Fibroblast of skin of abdomen (primary cell): ENCODE data around the gene PPARD.

Experiments
- DNase-seq: peaks from one replicate; pipeline ENCODE4 v3.0.0-alpha.2; 2013

The PPARD gene

GRCh38 chr6:35441642-35442041 is 99.3 kb downstream of the PPARD start:
- DNase-seq, result no peak

DNA sequence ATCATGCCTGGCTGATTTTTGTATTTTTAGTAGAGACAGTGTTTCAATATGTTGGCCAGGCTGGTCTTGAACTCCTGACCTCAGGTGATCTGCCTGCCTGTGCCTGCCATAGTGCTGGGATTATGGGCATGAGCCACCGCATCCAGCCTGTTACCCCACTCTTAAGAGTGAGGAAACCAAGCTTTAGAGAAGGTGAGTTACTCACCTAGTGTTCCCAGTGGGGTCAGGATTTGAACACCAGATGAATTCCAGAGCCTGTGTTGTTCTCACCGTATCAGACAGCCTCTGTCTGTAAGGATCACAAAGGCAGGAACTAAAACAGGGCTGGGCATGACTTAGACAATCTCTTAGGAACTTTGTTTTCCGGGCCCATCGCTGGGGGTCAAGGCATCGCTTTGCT is 100.3 kb downstream of the PPARD start:
- DNase-seq, result no peak

GRCh38 chr6:35443341-35444030 is 101.1 kb downstream of the PPARD start:
- no peak for DNase-seq

DNA sequence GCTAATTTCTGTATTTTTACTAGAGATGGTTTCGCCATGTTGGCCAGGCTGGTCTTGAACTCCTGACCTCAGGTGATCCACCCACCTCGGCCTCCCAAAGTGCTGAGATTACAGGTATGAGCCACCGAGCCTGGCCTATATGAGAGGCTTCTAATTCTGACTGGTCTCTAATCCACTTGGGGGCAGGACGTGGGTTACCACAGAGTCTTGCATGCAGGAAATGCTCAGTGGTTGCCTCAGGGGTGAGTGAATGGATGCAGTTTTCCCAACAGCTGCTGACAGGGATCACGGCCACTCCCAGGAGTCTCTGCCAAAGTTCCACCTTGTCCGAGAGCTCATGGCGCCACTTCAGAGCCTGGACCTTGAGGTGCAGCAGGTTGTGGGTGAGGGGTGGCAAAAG is 103.3 kb downstream of the PPARD start:
- DNase-seq, result no peak

GRCh38 chr6:35448191-35448590 is 105.8 kb downstream of the PPARD start:
- DNase-seq, result no peak

DNA sequence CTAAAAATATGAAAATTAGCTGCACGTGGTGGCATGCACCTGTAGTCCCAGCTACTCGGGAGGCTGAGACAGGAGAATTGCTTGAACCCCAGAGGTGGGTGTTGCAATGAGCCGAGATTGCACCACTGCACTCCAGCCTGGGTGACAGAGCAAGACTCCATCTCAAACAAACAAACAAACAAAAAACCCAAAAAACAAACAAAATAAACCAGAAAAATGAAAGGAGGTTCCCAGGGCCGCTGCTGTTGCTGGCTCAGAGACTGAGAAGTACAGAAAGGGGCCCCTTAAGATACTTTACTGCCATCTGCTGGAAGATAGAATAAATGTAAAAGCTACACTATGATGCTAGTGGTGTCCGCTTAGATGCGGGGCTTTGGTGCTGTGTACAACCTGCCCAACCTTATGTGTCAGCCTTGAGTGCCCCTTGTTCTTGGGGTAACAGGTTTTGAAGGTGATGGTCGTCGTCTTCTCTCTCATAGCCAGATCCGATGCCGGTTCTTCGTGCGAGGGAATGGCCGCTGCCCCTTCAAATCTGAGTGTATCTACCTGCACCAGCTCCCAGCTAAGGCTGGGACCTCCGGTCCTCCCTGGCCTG is 107.0 kb downstream of the PPARD start:
- peak; percentile 66 for DNase-seq

GRCh38 chr6:35451354-35452182 is 109.2 kb downstream of the PPARD start:
- no peak for DNase-seq

DNA sequence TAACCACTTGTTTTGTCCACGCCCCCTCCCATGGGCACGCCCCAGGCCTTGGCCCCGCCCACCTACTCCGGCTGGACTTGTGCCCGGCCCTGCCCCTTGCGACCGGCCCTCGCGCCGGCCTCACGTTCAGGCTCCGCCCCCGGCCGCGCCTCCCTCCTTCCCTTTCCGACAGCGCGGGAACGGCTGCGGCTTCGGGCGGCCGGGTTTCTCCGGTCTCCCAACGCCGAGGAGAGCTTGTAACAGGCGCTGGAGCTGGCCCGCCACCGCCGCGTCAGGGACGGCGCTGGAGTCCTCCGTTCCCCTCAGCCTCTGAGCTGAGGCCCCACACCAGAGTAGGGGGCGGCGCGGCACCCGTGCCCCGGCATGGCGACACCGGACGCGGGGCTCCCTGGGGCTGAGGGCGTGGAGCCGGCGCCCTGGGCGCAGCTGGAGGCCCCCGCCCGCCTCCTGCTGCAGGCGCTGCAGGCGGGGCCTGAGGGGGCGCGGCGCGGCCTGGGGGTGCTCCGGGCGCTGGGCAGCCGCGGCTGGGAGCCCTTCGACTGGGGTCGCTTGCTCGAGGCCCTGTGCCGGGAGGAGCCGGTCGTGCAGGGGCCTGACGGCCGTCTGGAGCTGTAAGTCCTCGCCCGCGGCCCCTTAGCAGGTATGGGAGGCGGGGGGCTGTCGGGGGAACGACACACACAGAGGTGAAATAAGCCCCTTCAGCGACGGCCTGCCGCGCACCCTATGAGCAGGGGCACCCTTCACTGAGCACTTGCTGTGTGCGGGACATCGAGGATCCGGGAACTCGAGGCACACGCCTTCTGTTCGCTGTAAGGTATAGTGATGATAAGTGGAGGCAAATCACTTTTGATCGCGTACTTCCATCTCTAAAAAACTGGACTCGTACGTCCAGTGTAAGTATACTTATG is 110.1 kb downstream of the PPARD start, which contains the start of gene FANCE:
Gene FANCE, plus strand, starts transcription at position 156 of the 908 bp plus-strand sequence. Its CDS starts 208 bp downstream, at position 364.
- DNase-seq, result peak; percentile 88

GRCh38 chr6:35453236-35453635 is 110.9 kb downstream of the PPARD start:
- DNase-seq, result no peak

DNA sequence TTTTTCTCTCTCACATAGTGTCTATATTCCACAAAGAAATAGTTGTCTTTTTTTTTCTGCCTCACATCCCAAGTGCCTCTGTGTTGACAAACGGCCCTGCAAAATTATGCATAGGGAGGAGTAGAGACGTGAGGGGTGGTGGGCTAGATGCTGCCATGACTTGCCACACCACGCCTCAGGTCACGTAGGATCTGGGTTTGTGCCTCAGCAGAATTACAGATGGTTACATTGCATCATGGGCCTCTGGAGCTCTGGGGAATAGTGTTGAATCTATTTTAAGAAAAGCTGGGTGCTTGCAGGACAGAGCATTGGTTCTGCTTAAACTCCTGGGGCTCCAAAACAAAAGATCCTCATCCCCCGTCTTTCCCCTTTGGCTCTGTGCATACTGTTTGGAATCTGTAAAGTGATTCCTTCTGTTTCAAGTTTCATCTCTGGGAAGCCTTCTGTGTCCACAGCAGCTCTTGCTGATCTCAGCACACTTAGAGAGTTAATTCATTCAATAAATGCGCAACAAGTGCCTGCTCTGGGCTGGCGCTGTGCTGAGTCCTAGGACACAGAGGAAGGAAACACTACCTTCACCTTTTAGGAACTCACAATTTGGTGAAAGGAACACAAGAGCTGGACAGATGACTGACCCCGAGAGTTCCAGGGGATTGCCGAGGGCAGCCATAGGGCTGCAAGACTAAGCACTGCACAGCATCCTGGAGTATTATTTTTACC is 112.2 kb downstream of the PPARD start:
- DNase-seq, result no peak

DNA sequence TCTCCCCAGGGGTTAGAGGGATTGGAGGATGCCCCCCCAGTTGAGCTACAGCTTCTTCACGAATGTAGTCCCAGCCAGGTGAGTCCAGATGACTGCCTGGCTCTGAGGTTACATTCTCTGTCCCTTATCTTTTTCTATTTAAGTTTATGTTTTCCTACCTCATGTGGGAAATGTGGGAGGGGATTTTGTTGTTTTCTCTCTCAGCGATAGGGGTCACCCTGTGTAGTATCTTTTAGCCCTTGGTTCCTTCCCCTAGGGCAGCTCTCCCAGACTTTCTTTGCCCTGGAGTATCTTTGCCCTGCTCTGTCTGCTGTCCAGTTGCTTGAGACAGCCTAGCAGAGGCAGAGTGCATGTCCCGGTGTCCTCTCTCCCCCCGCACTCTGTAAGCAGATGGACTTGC is 115.5 kb downstream of the PPARD start:
- no peak for DNase-seq

GRCh38 chr6:35461270-35461669 is 118.9 kb downstream of the PPARD start:
- no peak for DNase-seq

- no peak for DNase-seq
Observed at GRCh38 chr6:35463292-35463691, 120.9 kb downstream of the PPARD start.

GRCh38 chr6:35465646-35466045 is 123.3 kb downstream of the PPARD start:
- no peak for DNase-seq

- DNase-seq, result peak; percentile 96
Observed at GRCh38 chr6:35468181-35468979, 126.0 kb downstream of the PPARD start, which contains the start of gene RPL10A. Gene RPL10A, plus strand, starts transcription at chr6:35468401. Its CDS starts 34 bp downstream, at chr6:35468435.

DNA sequence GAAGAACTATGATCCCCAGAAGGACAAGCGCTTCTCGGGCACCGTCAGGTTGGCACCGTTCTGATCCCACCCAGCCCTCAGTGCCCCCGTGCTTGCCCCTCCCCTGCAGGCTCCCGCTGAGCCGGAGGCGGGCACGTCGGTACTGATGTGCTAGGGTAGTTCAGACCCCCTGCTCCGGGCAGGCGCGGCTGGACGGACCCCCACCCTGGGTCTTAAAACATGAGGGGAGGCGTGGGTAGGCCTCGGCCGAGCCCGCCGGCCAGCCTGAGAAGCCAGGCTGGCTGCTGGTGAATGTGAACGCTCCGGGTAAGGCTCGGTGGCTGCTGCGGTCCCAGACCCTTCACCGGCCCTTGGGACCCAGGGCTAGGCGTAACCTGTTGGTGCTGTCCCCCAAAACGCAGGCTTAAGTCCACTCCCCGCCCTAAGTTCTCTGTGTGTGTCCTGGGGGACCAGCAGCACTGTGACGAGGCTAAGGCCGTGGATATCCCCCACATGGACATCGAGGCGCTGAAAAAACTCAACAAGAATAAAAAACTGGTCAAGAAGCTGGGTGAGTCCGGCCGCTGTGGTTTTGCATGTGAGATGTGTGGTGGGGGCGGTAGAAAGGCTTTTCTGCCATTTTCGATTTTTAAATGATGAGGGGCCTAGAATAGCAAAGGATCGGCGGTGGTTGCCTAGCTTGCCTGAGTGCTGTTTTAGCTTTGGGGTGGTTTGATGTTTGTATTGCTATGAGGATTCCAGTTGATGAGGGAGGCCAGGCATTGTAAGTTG is 126.8 kb downstream of the PPARD start:
- DNase-seq, result no peak

- no peak for DNase-seq
Observed at GRCh38 chr6:35469751-35470662, 127.6 kb downstream of the PPARD start.

GRCh38 chr6:35470663-35471120 is 128.3 kb downstream of the PPARD start:
- no peak for DNase-seq
